Erythroblast (primary cell): ENCODE measurements around the gene FBXO28.

ENCODE experiments used
- DNase-seq, 2 experiments: peaks; one replicate each; lab custom pipeline; 2025; lab: John Stamatoyannopoulos, UW
- GATA1 ChIP-seq: IDR thresholded peaks from 2 replicates; pipeline ENCODE4 v1.6.1; 2011; ENCODE audit warnings: low read depth, mild to moderate bottlenecking, control low read depth, low read length, moderate library complexity
- POLR2A ChIP-seq: IDR thresholded peaks from 2 replicates; pipeline ENCODE4 v1.6.1; 2011; ENCODE audit warnings: mild to moderate bottlenecking, low read length

FBXO28 gene

DNA sequence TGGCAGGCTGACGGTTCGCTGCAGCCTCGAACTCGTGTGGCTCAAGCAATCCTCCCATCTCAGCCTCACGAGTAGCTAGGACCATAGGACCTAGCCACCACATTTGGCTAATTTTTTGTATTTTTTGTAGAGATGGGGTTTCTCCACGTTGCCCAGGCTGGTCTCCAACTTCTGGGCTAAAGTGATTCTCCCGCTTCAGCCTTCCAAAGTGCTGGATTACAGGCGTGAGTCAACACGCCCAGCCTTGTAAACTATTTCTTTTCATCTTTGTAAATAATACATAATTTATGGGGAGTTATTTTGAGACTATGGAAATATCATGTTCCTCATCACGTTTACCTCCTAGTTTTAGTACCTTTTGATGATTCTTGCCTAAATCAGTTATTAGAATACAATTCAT, 906 bp upstream of the FBXO28 start:
- DNase-seq = no peak
- TF ChIP-seq POLR2A (no peak), GATA1 (no peak)

DNA sequence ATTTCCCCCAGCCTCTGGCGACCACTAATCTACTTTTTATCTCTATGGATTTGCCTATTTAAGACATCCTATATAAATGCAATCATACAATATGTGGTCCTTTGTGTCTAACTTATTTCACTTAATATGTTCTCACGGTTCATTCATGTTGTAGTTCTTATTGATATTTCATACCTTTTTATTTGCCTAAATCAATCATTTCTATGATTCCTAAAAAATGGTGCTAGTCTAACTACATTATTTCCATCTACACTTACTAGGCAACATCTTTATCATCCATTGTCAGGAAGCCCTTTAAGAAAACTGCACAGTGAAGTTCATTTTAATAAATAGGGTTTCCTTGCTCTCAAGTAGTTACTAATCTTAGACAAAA, 380 bp upstream of the FBXO28 start:
- TF ChIP-seq POLR2A (no peak), GATA1 (no peak)
- DNase-seq = no peak

DNA sequence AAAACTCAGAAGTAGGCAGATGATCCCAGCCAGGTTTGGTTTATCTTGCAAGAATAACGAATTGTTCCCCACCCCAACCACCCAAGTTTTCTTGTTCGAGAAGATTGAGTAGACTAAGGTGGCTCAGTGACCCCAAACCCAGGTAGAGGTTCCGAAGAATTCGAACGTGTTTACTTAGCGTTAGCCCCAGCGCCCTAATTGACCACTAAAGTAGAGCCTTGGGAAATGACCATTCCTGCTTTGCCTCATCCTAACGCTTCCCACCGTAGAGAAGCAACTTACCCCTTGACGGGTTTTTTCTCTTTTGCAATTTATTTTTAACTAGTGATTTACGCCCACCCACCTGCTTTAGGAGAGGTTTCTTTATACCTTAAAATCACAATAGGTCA, 870 bp downstream of the FBXO28 start:
- no peak for TF ChIP-seq GATA1
- TF ChIP-seq POLR2A = no peak
- no peak for DNase-seq

DNA sequence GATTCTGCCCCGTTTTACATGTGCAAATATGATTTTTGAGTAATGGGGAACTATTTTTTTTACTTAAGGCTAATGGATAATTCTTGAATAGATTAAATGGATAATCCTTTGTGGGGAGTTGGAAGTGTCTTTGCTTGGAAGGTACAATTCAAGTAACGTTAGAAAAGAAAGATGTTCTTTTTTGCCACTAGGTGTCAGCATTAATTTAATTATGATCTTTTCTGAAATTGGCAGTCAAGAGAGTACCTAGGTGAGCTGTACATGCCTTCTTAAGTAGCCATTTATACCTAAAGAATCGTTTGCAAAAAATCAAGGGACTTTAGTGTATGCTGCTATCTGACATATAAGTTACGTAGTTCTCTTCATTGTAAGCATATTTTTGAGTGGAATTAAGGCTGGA, 2.2 kb downstream of the FBXO28 start:
- TF ChIP-seq POLR2A = no peak
- no peak for TF ChIP-seq GATA1
- DNase-seq = peak; percentile 74 to 77

DNA sequence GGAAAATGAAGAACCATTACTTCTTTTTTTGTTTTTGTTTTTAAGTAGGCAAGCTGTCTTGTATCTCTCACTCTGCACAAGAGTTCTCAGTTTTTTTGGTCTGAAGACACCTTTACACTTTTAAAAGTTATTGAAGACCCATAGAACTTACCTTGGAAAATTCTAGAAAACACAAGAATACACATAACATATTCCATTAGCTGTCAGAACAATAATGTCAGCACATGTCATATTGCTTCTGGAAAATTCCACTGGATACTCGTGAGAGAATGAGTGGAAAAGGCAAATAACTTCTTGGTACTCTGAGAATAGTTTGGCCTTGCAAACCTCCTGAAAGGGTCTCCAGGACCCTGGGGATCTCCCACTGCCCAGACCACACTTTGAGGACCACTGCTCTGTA, 4.8 kb downstream of the FBXO28 start:
- no peak for DNase-seq
- no peak for TF ChIP-seq GATA1
- TF ChIP-seq POLR2A = no peak

DNA sequence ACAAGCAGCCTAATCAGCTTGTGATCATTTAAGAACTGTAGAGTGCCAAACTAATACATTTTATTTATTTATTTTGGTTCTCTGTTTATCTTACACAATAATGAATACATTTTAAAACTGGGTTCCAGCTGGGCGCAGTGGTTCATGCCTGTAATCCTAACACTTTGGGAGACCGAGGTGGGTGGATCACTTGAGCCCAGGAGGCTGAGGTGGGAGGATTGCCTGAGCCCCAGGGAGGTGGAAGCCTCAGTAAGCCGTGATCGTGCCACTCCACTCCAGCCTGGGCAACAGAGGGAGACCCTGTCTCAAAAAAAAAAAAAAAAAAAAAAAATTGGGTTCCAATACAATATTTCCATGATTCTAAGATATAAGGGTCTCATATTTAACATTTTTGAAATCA, 9.2 kb downstream of the FBXO28 start:
- DNase-seq = no peak

DNA sequence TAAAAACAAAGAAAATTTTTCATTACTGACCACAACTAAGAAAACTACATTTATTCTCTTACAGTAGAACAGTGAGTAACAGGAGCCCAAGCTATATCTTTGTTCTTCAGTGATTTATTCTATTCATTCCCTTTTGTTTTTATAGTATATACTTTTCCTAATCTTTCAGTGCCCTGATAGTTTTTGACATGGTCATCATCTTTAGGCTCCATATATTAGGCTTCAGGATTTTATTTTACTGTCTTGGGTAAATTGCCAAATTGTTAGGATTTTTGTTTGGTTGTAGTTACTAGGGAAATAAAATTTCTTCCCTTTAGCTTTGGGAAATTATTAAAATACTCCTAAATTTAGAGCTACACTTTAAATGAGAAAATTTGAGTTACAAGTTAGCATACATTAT, 10.3 kb downstream of the FBXO28 start:
- no peak for DNase-seq
- TF ChIP-seq POLR2A (no peak), GATA1 (no peak)

More for the DNA sequence above, 9.2 kb downstream of the FBXO28 start:
- TF ChIP-seq GATA1 = no peak
- TF ChIP-seq POLR2A = no peak

DNA sequence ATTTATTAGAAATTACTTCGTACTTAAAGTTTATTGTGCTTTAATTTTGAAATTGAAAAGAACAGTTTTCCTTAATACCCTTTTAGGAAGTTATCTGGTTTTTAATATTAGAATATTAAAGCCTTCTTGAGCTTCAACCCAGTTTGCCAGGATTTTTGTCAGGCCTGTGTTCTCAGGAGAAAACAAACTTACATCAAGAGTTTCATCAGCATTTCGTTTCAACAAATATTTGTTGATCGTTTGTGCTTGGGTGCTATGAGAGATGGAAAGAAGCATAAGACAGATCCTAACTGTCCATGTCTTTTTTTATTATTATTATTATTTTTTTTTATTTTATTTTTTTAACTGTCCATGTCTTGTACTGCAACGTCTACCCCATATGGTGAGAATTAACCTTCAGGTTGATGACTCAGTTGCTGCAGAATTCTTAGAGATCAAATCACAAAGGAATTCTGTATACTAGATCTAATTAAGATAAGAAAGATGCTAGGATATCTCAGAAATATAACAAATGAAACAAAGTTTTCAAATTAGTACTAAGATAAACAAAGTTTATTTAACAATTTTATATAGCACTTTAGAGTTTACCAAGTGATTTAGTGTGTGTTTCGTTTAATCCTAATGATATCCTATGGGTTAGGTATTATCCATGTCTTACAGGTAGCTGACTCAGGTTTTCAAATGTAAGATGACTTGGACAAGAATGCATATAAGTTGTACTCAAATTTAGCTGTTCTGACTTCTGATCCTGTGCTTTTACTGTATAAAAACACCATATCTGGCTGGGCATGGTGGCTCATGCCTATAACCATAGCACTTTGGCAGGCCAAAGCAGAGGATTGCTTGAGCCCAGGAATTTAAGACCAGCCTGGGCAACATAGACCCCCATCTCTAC, 14.3 kb downstream of the FBXO28 start:
- no peak for TF ChIP-seq GATA1
- DNase-seq = no peak

DNA sequence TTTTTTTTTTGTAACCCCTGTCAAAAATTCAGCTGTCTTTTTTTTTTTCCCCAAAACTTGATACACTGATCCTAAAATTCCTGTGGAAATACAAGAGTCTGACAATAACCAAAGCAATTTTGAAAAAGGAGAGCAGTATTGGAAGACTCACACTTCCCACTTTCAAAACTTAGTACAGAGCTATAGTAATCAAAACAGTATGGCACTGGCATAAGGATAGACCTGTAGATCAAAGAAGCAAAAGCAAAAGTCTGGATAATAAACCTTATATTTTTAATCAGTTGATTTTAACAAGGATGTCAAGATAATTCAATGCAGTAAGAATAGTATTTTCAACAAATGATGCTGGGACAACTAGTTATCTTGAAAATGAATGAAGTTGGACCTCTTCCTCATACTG, 17.3 kb downstream of the FBXO28 start:
- no peak for TF ChIP-seq GATA1
- TF ChIP-seq POLR2A = no peak
- DNase-seq = no peak

DNA sequence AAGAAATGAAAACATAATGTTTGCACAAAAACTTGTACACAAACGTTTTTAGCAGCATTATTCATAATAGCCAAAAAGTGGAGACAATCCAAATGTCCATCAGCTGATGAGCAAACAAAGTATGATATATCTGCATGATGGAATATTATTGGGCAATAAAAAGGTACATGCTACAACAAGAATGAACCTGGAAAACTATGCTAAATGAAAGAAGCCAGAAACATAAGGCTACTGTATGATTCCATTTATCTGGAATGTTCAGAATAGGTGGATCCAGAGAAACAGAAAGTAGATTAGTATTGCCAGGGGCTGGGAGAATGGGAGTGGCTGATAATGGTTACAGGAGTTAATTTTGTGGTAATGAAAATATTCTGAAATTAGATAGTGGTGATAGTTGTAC, 19.0 kb downstream of the FBXO28 start:
- DNase-seq = peak in 1 of 2 experiments; percentile 3
- TF ChIP-seq GATA1 (no peak), POLR2A (no peak)

DNA sequence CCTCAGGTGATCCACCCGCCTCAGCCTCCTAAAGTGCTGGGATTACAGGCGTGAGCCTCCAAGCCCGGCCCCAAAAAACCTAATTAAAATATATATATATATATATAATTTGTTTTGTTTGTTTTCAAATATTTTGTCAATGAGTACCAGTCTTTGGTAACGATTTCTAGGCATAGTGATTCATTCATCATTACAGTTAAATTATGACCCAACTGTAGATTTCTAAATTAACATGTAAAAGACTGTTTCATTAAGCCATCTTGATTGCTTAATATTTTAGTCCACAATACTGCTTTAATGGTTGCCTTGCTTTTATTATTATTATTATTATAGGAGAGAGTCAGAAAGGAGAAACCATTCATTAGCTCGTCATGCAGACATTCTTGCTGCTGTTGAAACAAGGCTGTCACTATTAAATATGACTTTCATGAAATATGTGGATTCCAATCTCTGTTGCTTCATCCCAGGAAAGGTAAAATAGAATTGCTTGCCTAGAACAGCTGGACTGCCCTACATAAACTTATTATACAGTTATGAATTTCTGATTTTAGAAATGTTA, 19.9 kb downstream of the FBXO28 start:
- no peak for TF ChIP-seq GATA1
- no peak for TF ChIP-seq POLR2A
- no peak for DNase-seq

DNA sequence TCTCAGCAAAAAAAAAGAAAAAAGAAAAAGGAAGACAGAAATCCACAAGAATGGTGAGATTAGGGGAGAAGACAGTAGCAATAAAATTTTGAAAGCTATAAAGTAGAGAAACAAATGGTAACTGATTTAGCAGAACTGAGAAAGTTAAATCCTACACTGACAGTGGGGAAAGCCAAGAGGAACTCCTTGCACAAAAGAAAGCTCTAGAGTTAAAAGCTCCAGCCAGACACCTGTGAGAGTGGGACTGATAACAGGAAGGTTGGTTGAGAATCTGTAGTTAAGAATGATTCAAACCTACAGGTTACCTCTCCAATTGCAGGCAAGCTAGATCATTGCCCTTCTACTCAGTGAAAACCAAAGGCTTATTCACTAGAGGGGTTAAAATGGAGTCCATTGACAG, 23.6 kb downstream of the FBXO28 start:
- DNase-seq = no peak
- TF ChIP-seq GATA1 (no peak), POLR2A (no peak)

DNA sequence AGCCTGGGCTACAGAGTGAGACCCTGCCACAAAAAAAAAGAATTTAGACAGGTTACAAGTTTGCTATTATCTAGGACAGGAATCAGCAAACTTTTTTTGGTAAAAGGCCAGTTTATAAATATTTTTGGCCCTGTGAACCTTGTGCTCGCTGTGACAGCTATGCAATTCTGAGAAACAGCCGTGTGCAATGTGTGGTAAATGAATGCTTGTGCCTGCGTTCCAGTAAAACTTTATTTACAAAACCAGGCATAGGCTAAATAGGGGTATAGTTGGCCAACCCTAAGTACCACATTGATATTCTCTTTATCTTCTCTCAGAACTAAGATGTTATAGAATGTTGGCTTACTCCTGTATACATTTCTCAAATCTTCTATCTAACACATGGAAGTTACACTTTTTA, 24.3 kb downstream of the FBXO28 start:
- TF ChIP-seq POLR2A = no peak
- TF ChIP-seq GATA1 = no peak
- no peak for DNase-seq

DNA sequence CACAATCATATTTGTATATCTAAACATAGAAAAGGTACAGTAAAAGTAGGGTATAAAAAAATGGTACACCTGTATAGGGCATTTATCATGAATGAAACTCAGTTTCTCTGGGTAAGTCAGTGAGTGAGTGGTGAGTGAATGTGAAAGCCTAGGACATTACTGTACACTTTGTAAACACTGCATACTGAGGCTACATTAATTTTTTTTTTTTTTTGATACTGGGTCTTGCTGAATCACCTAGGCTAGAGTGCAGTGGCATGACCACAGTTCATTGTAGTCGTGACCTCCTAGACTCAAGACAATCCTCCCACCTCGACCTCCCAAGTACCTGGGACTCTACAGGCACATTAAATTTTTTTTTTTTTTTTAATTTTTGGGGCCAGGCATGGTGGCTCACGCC, 27.8 kb downstream of the FBXO28 start:
- TF ChIP-seq GATA1 (no peak), POLR2A (no peak)
- DNase-seq = no peak

DNA sequence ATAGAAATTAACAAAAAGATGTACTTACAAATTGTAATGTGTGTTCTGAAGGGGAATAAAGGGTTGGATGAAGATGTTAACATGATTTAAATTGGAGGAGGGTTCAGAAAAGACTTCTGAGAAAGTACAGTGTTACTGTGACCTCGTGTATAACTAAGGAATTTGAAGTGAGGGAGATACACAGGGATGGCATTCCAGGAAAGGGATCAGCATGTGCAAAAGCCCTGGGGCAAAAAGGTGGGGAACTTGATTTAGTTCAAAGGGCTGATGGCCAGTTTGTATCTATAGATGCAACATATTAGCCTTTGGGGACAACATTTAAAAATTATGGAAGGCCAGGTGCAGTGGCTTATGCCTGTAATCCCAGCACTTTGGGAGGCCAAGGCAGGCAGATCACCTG, 35.8 kb downstream of the FBXO28 start:
- no peak for TF ChIP-seq POLR2A
- no peak for TF ChIP-seq GATA1
- no peak for DNase-seq
